Hippocampal formation (tissue), 2 donors: ENCODE results near the gene CFAP107.
"Not testable (repeated sequence)": the region's sequence is repeated elsewhere in the genome, so short reads cannot be mapped to it uniquely, and the experiment has no call there.

Experiments used
- DNase-seq, 2 donors: peaks; one replicate each; lab custom pipeline; 2025; lab: John Stamatoyannopoulos, UW

The CFAP107 gene

GRCh38 chr1:12778907-12779306 lies 32.9 kb downstream of the CFAP107 start:
- peak in 1 of 2 donors; percentile 1 for DNase-seq

GRCh38 chr1:12781488-12781887 lies 35.5 kb downstream of the CFAP107 start:
- not testable (repeated sequence) for DNase-seq

- DNase-seq = not testable (repeated sequence)
Observed at GRCh38 chr1:12783783-12784182, 37.8 kb downstream of the CFAP107 start.

- not testable (repeated sequence) for DNase-seq
Observed at GRCh38 chr1:12784729-12785128, 38.7 kb downstream of the CFAP107 start.

GRCh38 chr1:12791097-12791496 lies 45.1 kb downstream of the CFAP107 start, which contains the start of gene PRAMEF1:
PRAMEF1 (plus strand) TSS chr1:12791397; CDS start chr1:12793228, 1,831 bp downstream.
- DNase-seq = not testable (repeated sequence)

GRCh38 chr1:12798911-12799310 lies 52.9 kb downstream of the CFAP107 start:
- no peak for DNase-seq

- DNase-seq = no peak
Observed at GRCh38 chr1:12799730-12800129, 53.7 kb downstream of the CFAP107 start.

- no peak for DNase-seq
Observed at GRCh38 chr1:12809933-12810332, 63.9 kb downstream of the CFAP107 start.

- DNase-seq = no peak
Observed at GRCh38 chr1:12810691-12811408, 64.8 kb downstream of the CFAP107 start.

- no peak for DNase-seq
Observed at GRCh38 chr1:12811409-12811784, 65.4 kb downstream of the CFAP107 start.
